ENCODE measurements around the gene RFT1.

- no peak for TF ChIP-seq CTCF (IDR thresholded peaks at IDR 0.05; ENCODE audit: insufficient read depth, low read length)
- TF ChIP-seq REST (IDR thresholded peaks at IDR 0.05; ENCODE audit: insufficient replicate concordance, low read depth): no peak
- no peak for TF ChIP-seq POLR2AphosphoS5 (IDR thresholded peaks at IDR 0.05; ENCODE audit: low read depth)
- no peak for TF ChIP-seq GABPA (IDR thresholded peaks at IDR 0.05; ENCODE audit: low read depth)
Observed at GRCh38 chr3:53158765-53159155, 28.5 kb upstream of the RFT1 start.

Measured in HL-60 (cell line).